HG02623 (cell line): ENCODE results near the gene ZNF358.

ENCODE experiments used
- ATAC-seq: cut with Tn5 transposase; IDR thresholded peaks from one replicate; pipeline ENCODE4 v1.9.1; 2021; ENCODE audit warnings: moderate library complexity; ENCODE audit not compliant: unreplicated experiment

ZNF358 gene

DNA sequence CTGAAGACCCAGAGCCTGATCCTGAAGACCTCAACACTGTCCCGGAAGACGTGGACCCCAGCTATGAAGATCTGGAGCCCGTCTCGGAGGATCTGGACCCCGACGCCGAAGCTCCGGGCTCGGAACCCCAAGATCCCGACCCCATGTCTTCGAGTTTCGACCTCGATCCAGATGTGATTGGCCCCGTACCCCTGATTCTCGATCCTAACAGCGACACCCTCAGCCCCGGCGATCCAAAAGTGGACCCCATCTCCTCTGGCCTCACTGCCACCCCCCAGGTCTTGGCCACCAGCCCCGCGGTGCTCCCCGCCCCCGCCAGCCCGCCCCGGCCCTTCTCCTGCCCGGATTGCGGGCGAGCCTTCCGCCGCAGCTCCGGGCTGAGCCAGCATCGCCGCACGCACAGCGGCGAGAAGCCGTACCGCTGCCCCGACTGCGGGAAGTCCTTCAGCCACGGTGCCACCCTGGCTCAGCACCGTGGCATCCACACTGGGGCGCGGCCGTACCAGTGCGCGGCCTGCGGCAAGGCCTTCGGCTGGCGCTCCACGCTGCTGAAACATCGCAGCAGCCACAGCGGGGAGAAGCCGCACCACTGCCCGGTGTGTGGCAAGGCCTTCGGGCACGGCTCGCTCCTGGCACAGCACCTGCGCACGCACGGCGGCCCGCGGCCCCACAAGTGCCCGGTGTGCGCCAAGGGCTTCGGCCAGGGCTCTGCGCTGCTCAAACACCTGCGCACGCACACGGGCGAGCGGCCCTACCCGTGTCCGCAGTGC is 3.6 kb downstream of the ZNF358 start:
- no peak for ATAC-seq

DNA sequence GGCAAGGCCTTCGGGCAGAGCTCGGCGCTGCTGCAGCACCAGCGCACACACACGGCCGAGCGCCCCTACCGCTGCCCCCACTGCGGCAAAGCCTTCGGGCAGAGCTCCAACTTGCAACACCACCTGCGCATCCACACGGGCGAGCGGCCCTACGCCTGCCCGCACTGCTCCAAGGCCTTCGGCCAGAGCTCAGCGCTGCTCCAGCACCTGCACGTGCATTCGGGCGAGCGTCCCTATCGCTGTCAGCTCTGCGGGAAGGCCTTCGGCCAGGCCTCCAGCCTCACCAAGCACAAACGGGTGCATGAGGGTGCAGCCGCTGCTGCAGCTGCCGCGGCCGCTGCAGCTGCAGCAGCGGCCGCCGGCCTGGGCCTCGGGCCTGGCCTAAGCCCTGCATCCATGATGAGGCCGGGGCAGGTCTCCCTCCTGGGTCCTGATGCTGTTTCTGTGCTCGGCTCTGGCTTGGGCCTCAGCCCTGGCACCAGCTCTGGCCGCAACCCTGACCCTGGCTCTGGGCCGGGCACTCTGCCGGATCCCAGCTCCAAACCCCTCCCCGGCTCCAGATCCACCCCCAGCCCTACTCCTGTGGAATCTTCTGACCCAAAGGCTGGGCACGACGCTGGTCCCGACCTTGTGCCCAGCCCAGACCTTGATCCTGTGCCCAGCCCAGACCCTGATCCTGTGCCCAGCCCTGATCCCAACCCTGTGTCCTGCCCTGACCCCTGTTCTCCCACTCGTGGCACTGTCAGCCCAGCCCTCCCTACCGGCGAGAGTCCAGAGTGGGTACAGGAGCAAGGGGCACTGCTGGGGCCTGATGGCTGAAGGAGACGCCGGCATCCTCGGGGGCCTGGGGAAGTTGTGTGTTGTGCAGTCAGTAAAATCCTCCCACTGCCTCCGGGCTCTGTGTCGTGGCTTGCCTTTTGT is 4.5 kb downstream of the ZNF358 start:
- ATAC-seq: no peak

DNA sequence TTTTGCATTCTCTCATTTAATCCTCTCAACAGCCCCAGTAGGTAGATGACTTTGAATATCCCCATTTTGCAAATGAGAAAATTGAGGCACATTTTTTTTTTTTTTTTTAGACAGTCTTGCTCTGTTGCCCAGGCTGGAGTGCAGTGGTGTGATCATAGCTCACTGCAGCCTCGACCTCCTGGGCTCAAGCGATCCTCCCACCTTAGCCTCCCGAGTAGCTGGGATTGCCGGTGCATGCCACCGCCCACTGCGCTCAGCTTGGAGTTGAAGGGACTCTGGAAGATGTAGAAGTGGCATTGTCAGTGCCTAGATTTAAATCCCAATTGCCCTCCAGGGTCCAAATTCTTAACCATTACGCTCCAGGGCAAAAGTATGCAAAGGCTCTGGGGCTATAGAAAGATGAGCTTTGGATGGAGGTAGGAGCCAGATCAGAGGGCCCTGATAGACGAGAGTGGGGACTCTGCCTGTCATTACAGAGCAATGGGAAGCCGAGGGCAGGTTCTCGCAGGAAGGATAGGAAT is 5.7 kb downstream of the ZNF358 start:
- ATAC-seq: no peak

DNA sequence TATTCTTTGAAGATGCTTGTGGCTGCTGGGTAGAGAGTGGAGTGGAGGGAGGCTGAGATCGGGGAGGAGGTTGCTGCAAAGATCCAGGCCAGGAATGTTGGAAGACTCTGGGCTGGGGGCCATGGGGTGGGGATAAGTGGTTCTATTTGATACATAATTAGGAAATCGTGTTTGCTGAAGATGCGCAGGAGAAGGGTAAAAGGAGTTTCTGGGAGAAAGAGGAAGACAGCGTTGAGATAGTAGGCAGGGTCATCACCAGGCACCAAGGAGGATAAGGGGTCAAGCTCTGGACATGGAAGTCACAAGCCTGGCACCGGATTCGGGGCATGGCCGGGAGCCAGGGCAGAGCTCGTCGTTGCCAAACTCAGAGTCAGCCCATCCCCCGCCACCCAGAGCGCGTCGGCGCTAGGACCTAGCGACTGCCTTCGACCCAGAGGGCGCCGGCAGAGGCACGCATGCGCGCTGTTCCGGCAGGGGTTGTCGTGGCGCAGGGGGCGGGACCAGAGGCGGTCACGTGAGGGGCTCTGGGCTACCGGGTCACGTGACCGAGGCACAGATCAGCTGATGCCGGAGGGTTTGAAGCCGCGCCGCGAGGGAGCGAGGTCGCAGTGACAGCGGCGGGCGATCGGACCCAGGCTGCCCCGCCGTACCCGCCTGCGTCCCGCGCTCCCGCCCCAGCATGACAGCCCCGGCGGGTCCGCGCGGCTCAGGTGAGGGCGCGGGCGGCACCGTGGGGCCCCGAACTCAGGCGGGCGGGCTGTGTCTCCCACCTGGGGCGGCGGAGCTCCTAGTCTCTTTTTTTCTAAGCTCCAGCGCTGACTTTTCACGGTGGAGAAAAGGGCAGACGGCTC is 6.4 kb downstream of the ZNF358 start, which contains the start of gene MCOLN1:
MCOLN1 (plus strand) TSS at position 553 of the 851 bp plus-strand sequence; CDS start at position 680, 127 bp downstream.
- ATAC-seq: peak; percentile 84

DNA sequence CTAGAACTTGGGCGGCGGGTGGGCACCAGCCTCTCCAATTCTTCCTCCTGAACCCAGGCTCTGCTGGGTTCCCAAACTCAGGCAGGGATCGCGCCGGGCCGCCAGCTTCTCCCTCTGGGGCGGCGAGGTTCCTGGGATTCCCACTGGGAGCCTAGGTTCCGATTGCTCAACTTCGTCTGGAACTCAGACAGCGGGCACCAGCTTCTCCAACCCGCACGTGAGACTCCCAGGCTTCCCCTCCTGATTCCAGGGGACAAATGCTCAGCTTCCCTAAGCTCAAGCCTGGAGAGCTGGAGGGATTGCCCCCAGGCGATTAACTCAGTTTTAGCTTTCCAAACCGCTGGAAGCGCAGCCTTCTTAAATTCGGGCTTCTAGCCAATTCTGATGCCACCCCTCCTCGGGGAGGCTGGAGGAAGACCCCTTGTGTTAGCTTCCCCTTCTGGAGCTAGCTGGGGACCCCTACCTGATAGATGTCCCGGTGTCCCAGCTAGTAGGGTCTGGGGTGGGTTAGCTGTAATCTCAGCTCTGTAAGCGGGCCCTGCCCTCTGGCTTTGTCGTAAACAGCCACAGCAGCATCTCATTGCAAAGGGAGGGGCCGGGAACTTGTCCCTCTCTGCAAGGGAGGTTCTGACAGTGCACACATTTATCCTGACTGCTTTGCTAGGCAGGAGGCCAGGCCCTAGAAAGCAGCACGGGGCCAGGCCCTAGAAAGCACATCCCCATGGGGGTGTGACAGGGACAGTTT is 7.2 kb downstream of the ZNF358 start:
- ATAC-seq: no peak

DNA sequence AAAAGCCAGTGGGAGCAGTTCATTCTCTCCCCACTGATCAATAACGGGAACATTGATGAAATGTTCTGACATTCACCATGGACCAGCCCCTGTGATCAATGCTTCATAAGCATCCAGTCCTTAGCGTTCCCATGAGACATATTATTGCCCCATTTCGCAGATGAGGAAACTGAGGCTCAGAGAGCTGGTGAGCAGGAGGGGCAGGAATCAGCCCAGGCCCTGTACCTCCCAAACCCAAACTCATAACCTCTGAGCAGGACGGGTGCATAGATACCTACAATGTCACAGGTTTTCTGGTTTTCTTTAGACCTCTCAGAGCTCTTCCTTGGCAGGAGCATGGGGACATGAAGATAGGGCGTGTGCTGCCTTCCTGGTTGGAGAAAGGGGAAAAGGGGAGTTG is 8.6 kb downstream of the ZNF358 start:
- ATAC-seq: no peak

DNA sequence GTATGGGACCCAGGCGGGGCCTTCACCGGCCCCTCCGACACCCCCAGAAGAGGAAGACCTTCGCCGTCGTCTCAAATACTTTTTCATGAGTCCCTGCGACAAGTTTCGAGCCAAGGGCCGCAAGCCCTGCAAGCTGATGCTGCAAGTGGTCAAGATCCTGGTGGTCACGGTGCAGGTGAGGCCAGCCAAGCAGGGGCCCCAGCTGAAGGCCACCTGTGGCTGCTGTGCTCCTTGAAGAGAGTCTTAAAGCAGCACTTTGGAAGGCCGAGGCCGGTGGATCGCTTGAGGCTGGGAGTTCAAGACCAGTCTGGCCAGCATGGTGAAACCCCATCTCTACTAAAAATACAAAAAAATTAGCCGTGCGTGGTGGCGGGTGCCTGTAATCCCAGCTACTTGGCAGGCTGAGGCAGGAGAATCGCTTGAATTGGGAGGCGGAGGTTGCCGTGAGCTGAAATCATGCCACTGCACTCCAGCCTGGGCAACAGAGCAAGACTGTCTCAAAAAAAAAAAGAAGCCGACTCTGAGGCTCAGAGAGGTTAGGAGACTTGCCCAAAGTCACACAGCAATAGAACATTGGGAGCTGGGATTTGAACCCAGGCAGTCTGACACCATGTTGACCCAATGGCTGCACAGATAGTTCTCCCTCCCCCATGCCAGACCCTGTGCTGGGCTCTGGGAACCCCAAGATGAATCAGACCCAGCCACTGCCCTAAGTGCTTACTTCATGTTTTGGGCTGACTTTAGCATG is 9.3 kb downstream of the ZNF358 start:
- no peak for ATAC-seq

DNA sequence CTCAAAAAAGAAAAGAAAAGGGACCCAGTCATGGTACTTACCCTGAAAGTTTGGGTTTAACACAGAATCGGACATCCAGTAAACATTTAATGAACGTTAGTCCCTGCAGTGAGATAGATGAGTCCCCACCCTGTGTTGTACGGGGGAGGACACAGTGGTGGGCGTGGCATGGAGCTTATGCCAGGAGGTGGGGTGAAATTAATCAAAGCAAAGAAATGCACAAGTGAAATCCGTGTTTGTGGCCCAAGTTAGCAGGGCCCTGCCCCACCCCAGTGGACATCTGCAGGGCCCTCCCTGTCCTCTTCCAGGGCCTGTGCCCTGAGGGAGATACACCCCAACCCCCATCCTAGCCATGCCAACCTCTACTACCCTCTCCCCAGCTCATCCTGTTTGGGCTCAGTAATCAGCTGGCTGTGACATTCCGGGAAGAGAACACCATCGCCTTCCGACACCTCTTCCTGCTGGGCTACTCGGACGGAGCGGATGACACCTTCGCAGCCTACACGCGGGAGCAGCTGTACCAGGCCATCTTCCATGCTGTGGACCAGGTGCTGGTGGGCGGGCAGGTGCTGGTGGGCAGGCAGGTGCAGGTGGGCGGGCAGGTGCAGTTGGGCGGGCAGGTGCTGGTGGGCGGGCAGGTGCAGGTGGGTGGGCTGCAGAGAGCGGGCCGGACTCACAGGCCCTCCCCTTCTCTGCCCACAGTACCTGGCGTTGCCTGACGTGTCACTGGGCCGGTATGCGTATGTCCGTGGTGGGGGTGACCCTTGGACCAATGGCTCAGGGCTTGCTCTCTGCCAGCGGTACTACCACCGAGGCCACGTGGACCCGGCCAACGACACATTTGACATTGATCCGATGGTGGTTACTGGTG is 10.4 kb downstream of the ZNF358 start:
- no peak for ATAC-seq

DNA sequence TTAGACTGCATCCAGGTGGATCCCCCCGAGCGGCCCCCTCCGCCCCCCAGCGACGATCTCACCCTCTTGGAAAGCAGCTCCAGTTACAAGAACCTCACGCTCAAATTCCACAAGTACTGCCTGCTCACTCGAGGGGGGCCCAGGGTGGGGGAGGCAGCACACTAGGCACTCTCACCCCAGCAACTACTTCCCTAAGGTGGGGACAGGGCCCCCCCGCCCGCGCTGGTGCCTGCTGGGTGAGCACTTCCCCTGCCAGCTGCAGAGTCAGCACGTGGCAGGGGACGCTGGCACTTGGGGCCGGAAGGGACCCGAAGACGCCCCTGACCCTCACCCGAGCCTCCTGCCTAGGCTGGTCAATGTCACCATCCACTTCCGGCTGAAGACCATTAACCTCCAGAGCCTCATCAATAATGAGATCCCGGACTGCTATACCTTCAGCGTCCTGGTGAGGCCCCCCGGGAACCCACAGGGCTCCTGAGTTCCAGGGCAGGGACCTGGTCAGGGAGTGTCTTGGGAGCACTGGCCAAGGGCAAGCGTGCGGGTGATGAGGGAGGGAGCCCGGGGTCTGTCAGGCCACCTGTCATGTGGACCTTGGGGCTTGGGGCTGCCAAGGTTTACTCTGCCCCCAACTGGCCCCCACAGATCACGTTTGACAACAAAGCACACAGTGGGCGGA is 11.8 kb downstream of the ZNF358 start:
- no peak for ATAC-seq

DNA sequence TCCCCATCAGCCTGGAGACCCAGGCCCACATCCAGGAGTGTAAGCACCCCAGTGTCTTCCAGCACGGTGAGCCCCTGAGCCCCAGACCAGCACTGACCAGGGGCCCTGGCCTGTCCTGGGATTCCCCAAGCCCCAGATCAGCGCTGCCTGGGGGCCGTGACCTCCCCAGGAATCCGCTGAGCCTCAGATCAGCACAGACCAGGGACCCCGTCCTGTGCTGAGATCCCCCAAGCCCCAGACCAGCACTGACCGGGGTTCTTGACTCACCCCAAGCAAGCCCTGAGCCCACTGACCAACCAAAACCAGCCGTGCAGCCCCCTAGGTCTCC is 12.3 kb downstream of the ZNF358 start:
- ATAC-seq: no peak

DNA sequence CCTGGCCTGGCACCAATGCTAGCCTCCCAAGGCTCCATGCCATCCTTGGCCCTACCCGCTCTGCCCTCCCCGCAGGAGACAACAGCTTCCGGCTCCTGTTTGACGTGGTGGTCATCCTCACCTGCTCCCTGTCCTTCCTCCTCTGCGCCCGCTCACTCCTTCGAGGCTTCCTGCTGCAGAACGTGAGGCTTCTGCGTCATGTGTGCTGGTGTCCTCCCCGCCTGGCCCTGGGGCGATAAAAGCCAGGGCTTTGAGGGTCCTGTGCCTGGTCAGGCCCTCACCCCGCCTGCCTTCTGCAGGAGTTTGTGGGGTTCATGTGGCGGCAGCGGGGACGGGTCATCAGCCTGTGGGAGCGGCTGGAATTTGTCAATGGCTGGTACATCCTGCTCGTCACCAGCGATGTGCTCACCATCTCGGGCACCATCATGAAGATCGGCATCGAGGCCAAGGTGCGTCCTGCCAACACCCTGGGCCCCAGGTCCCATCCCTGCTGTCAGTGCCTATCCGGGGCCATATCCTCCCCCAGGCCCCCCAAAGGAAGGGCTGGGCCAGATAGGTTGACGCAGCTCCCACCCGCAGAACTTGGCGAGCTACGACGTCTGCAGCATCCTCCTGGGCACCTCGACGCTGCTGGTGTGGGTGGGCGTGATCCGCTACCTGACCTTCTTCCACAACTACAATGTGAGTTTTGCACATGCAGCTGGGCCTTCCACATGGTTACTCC is 12.8 kb downstream of the ZNF358 start:
- ATAC-seq: no peak

DNA sequence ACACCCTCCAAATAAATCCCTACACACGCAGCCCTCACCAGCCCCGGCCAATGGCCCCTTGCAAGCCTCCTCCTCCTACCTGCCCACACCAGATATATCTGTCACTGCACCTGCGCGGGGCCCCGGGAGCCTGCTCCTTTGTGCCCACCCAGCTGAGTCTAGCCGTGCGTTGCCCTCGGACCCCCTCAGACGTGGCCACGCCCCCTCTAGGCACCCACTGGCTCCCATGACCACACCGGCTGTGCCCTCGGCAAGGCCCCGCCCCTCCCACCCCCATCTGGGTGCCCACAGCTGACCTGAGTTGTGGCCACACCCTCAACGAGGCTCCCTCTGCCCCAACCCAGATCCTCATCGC is 13.3 kb downstream of the ZNF358 start:
- ATAC-seq: no peak

DNA sequence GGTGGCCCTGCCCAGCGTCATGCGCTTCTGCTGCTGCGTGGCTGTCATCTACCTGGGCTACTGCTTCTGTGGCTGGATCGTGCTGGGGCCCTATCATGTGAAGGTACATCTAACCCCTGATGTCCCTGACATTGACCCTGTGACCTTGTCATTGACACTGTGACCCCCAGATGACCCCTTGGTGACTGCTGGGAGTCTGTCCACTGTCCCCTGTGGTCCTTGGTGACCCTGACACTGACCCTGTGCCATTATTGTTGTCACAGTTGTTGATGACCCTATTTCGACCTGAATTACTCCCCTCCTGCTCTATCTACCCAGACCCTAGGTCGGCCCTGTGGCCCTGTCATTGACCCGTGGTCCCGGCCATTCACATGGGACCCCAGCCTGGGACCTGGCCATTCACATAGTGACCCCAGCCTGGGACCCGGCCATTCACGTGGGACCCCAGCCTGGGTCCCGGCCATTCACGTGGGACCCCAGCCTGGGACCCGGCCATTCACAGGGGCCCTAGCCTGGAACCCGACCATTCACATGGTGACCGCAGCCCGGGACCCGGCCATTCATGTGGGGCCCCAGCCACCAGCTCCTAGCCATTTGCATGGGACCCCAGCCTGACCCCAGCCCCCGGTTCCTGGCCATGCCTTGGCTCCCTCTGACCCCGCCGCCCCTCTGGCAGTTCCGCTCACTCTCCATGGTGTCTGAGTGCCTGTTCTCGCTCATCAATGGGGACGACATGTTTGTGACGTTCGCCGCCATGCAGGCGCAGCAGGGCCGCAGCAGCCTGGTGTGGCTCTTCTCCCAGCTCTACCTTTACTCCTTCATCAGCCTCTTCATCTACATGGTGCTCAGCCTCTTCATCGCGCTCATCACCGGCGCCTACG is 13.9 kb downstream of the ZNF358 start:
- no peak for ATAC-seq

DNA sequence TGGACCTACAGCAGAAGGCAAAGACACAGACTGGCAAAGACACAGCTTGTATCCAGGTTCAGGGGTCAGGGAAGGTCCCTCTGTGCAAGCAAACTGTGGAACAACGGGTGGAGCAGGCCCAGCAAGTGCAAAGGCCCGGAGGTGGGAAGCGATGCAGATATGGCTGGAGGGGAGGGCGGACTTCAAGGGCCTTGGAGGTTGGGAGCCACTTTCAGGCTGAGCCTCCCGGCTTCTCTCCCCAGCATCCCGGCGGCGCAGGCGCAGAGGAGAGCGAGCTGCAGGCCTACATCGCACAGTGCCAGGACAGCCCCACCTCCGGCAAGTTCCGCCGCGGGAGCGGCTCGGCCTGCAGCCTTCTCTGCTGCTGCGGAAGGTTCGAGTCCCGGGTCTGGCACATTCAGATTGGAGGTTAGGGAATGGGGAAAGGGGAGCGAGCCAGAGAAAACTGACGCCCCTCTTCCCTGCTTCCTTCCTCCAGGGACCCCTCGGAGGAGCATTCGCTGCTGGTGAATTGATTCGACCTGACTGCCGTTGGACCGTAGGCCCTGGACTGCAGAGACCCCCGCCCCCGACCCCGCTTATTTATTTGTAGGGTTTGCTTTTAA is 17.5 kb downstream of the ZNF358 start:
- no peak for ATAC-seq

DNA sequence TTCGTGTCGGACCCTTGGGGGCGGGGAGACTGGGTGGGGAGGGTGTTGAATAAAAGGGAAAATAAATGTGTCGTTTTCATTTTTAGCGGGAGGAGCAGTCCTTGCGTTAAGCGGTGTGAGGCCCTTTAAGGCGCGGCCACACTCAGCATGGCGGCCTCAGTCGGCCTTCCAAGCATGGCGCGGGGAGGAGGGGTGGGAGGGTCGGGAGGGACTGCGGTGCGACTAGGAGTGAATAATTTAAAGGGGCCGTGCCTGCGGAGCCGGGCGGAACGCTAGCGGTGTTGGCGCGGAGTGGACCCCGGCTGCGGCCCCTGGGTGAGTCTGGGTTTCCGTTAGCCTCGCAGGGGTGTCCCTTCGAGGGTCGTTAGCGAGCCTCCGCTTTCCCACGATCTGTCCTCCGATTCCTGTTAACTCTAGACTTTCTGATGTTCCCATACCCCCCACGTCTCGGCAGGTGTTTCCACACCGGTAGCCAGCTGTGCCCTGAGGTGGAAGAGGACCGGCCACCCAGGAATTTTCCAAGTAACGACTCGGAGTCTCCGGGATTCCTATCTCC is 18.1 kb downstream of the ZNF358 start:
- no peak for ATAC-seq

DNA sequence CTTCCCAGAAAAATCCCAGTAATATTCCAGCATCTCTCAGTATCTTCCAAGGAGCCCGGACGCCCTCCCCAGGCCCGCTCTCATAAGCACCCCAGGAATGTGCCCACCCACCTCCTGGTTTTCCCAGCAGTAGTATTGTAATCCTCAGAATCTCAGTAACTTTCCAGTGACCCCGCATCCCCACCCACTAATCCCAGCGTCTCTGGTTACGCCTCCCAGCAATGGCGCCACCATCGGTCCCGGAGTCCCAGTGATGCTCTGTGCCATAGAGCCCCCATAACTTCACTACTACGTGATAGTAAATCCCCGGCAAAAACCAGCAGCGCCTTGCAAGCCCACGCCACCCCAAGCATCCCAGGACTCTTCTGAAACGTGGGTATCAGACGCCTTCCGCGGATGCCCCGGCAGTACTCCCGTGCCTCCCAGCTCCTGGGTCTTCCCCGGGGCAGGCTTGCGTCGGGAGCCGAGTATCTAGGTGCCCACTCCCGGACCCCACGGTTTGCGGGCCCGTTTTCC is 18.7 kb downstream of the ZNF358 start:
- no peak for ATAC-seq
